Neural progenitor cell (in vitro differentiated cells): ENCODE data around the gene TEX13A. TPM values are rescaled to one million over a fixed set of nuclear protein-coding genes. Genes with fewer than 3 reads are reported as not detected.

Source experiments
- DNase-seq: peaks from one replicate; pipeline ENCODE4 v3.0.0-alpha.2; 2016; ENCODE audit warnings: low spot score
- H2AFZ ChIP-seq: fragments of 200-600 bp; sonication (generic); replicated peaks from 2 replicates; pipeline ENCODE4 v1.6.1; 2016; ENCODE audit warnings: antibody characterized with exemption
- H3F3A ChIP-seq: fragments of 200-600 bp; sonication (generic); 2 replicates; pipeline ENCODE4 v1.6.1; 2016; ENCODE audit warnings: antibody characterized with exemption, low read depth
- H3K27ac ChIP-seq: fragments of 200-600 bp; sonication (generic); 2 replicates; pipeline ENCODE4 v1.5.1; 2016; ENCODE audit warnings: mild to moderate bottlenecking
- H3K27me3 ChIP-seq: fragments of 200-600 bp; sonication (generic); 2 replicates; pipeline ENCODE4 v1.6.1; 2016; ENCODE audit warnings: mild to moderate bottlenecking, moderate library complexity
- H3K36me3 ChIP-seq: fragments of 200-600 bp; sonication (generic); 2 replicates; pipeline ENCODE4 v1.5.1; 2016
- H3K4me1 ChIP-seq: fragments of 200-600 bp; sonication (generic); 2 replicates; pipeline ENCODE4 v1.6.1; 2016; ENCODE audit warnings: mixed run types
- H3K4me2 ChIP-seq: fragments of 200-600 bp; sonication (generic); 2 replicates; pipeline ENCODE4 v1.6.1; 2016
- H3K4me3 ChIP-seq: fragments of 200-600 bp; sonication (generic); 2 replicates; pipeline ENCODE4 v1.5.1; 2016
- H3K79me2 ChIP-seq: fragments of 200-600 bp; sonication (generic); 2 replicates; pipeline ENCODE4 v1.6.1; 2016; ENCODE audit warnings: low read depth
- H3K9ac ChIP-seq: fragments of 200-600 bp; sonication (generic); 2 replicates; pipeline ENCODE4 v1.6.1; 2016
- H3K9me3 ChIP-seq: fragments of 200-600 bp; sonication (generic); 2 replicates; pipeline ENCODE4 v1.5.1; 2016; ENCODE audit warnings: low read depth
- H4K20me1 ChIP-seq: fragments of 200-600 bp; sonication (generic); 2 replicates; pipeline ENCODE4 v1.6.1; 2016; ENCODE audit warnings: low read depth
- H3K27ac Mint-ChIP-seq: 3 replicates; pipeline ENCODE4 v1.8.0; 2021; ENCODE audit warnings: mixed read lengths
- H3K27me3 Mint-ChIP-seq: 2 replicates; pipeline ENCODE4 v1.8.0; 2022; ENCODE audit warnings: low read depth, mild to moderate bottlenecking, inconsistent platforms, moderate library complexity, mixed read lengths; ENCODE audit not compliant: insufficient read depth
- H3K36me3 Mint-ChIP-seq: 3 replicates; pipeline ENCODE4 v1.8.0; 2021; ENCODE audit warnings: mixed read lengths
- H3K4me1 Mint-ChIP-seq: 3 replicates; pipeline ENCODE4 v1.8.0; 2021; ENCODE audit warnings: mixed read lengths
- H3K4me3 Mint-ChIP-seq: 3 replicates; pipeline ENCODE4 v1.8.0; 2021; ENCODE audit warnings: mild to moderate bottlenecking, moderate library complexity, mixed read lengths
- H3K9me3 Mint-ChIP-seq: 3 replicates; pipeline ENCODE4 v1.8.0; 2020; ENCODE audit warnings: mixed read lengths
- CTCF ChIP-seq: fragments of 200-600 bp; sonication (generic); IDR thresholded peaks from 2 replicates; pipeline ENCODE4 v1.5.1; 2017; ENCODE audit warnings: antibody characterized with exemption, mild to moderate bottlenecking
- EZH2 ChIP-seq: fragments of 200-600 bp; sonication (generic); IDR thresholded peaks from 2 replicates; pipeline ENCODE4 v1.6.1; 2017; ENCODE audit warnings: antibody characterized with exemption, mild to moderate bottlenecking, moderate library complexity
- EZH2phosphoT487 ChIP-seq: fragments of 200-600 bp; sonication (generic); IDR thresholded peaks from 2 replicates; pipeline ENCODE4 v1.6.1; 2017; ENCODE audit warnings: antibody characterized with exemption
- total RNA-seq: library from RNA; depleted of rRNA; stranded (reverse); fragments of >200 nt; gene quantifications from 2 replicates; pipeline ENCODE4 v1.2.3, GENCODE V29; 2015; ENCODE audit warnings: low replicate concordance

TEX13A gene, protein sequence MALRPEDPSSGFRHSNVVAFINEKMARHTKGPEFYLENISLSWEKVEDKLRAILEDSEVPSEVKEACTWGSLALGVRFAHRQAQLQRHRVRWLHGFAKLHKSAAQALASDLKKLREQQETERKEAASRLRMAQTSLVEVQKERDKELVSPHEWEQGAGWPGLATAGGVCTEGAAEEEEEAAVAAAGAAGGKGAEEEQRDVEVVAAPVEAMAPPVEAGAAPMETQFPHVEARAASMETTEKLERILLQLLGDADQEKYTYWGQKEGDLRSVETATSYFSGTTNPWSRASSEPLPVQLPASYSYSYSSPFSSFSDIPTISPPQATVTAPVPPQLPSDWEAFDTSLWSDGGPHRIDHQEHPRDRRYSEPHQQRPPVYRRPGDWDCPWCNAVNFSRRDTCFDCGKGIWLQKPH
- not detected in 2 replicates for total RNA-seq

- Mint-ChIP-seq H3K9me3 (peaks cover 9% of the 10 kb centered on the region), H3K4me1 (no peaks in the 10 kb centered on the region), H3K27ac (no peak within 1 kb of the TSS), H3K36me3 (no peaks in the 10 kb centered on the region), H3K27me3 (no peaks in the 10 kb centered on the region), H3K4me3 (no peak within 1 kb of the TSS)
- Histone ChIP-seq H3K9ac (no peak within 1 kb of the TSS), H3K4me2 (no peak within 1 kb of the TSS), H3K27me3 (no peaks in the 10 kb centered on the region), H3K27ac (no peak within 1 kb of the TSS), H3K4me1 (no peaks in the 10 kb centered on the region), H2AFZ (no peak within 1 kb of the TSS), H3F3A (no peaks in the 10 kb centered on the region), H3K79me2 (no peaks in the 10 kb centered on the region), H3K9me3 (no peaks in the 10 kb centered on the region), H3K36me3 (no peaks in the 10 kb centered on the region), H4K20me1 (no peaks in the 10 kb centered on the region), H3K4me3 (no peak within 1 kb of the TSS)
- TF ChIP-seq EZH2 (no peak), CTCF (no peak), EZH2phosphoT487 (no peak)
- no peak for DNase-seq
These were observed at the start of gene TEX13A for GRCh38 chrX:105220636-105221035. Gene TEX13A (minus strand): TSS chrX:105220694. CDS start chrX:105220397, 297 bp downstream.

DNA sequence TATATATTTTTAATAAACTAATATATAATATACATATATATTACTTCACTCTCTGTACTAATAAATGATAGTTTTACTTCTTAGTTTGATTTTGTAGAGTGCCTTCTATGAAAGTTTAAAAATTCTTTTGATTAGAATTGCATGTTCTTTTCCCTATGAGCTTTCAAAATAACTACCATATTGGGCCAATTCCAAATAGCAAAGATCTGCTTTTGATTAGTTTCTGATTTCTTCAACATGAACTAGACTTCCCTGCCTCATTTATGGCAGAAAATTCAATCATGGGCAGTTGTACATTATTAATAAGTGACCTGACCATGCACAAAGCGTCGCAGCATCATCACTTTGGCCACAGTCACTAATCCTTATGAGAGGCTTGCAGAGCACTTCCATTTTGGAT lies 48.9 kb upstream of the TEX13A start:
- Histone ChIP-seq H3K27me3 (no peaks in the 10 kb centered on the region), H4K20me1 (no peaks in the 10 kb centered on the region), H3F3A (no peaks in the 10 kb centered on the region), H3K4me1 (no peaks in the 10 kb centered on the region), H3K79me2 (no peaks in the 10 kb centered on the region), H2AFZ (no peak overlapping the region), H3K9ac (no peak overlapping the region), H3K27ac (no peak overlapping the region), H3K4me3 (no peak overlapping the region), H3K4me2 (no peak overlapping the region), H3K9me3 (no peaks in the 10 kb centered on the region), H3K36me3 (no peaks in the 10 kb centered on the region)
- Mint-ChIP-seq H3K4me1 (peaks cover 6% of the 10 kb centered on the region), H3K9me3 (no peaks in the 10 kb centered on the region), H3K4me3 (no peak overlapping the region), H3K27ac (no peak overlapping the region), H3K36me3 (no peaks in the 10 kb centered on the region), H3K27me3 (no peaks in the 10 kb centered on the region)
- TF ChIP-seq CTCF (no peak), EZH2 (no peak), EZH2phosphoT487 (no peak)
- DNase-seq = no peak

DNA sequence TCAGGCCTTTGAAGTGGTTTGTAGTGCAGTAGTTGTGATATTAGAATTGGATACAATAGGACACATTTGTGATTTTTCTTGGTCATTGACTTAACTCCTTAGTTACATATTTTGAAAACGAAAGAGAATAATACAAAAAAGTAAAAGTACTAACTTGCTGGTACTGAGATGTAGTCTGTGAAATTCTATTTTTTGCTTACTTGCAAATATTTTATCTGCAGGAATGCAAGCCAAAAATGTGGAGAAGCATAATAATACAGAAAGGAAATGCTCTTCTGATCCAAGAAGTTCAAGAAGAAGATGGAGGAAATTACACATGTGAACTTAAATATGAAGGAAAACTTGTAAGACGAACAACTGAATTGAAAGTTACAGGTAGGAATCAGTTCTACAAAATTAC lies 46.7 kb upstream of the TEX13A start:
- H3K27me3 Mint-ChIP-seq = no peaks in the 10 kb centered on the region

More for the DNA sequence above, 46.7 kb upstream of the TEX13A start:
- Histone ChIP-seq H3K36me3 (no peaks in the 10 kb centered on the region), H4K20me1 (no peaks in the 10 kb centered on the region), H3K9me3 (no peaks in the 10 kb centered on the region), H3F3A (no peaks in the 10 kb centered on the region), H3K9ac (no peak overlapping the region), H3K79me2 (no peaks in the 10 kb centered on the region), H3K27me3 (no peaks in the 10 kb centered on the region), H2AFZ (no peak overlapping the region), H3K4me1 (no peaks in the 10 kb centered on the region), H3K4me3 (no peak overlapping the region), H3K27ac (no peak overlapping the region), H3K4me2 (no peak overlapping the region)
- no peak for DNase-seq
- Mint-ChIP-seq H3K9me3 (no peaks in the 10 kb centered on the region), H3K27ac (no peak overlapping the region), H3K4me1 (peaks cover 12% of the 10 kb centered on the region), H3K4me3 (no peak overlapping the region), H3K36me3 (no peaks in the 10 kb centered on the region)
- TF ChIP-seq EZH2phosphoT487 = no peak
- TF ChIP-seq CTCF = no peak
- no peak for TF ChIP-seq EZH2
